ENCODE data around the gene SNRNP70.
A peak's percentile ranks its signal among the peaks of the same experiment; 100 is the strongest.
"Not testable (repeated sequence)": the region's sequence is repeated elsewhere in the genome, so short reads cannot be mapped to it uniquely, and the experiment has no call there.

SNRNP70 gene

GRCh38 chr19:49119411-49120324 lies 34.4 kb downstream of the SNRNP70 start, which contains the start of gene PPFIA3:
TSS of gene PPFIA3 (plus strand) at chr19:49119544. CDS start at chr19:49127874, 8,330 bp downstream.
- DNase-seq (ENCODE audit: low read depth, low spot score), result no peak

- DNase-seq (ENCODE audit: low read depth, low spot score), result no peak
These were observed 35.1 kb downstream of the SNRNP70 start for GRCh38 chr19:49120325-49120683.

GRCh38 chr19:49120868-49121267 lies 35.6 kb downstream of the SNRNP70 start:
- no peak for DNase-seq (ENCODE audit: low read depth, low spot score)

GRCh38 chr19:49121841-49122240 lies 36.6 kb downstream of the SNRNP70 start:
- not testable (repeated sequence) for DNase-seq (ENCODE audit: low read depth, low spot score)

- DNase-seq (ENCODE audit: low read depth, low spot score), result not testable (repeated sequence)
These were observed 38.0 kb downstream of the SNRNP70 start for GRCh38 chr19:49123285-49123684.

GRCh38 chr19:49125025-49125731 lies 39.9 kb downstream of the SNRNP70 start:
- no peak for DNase-seq (ENCODE audit: low read depth, low spot score)

- no peak for DNase-seq (ENCODE audit: low read depth, low spot score)
These were observed 41.3 kb downstream of the SNRNP70 start for GRCh38 chr19:49126575-49126974.

- not testable (repeated sequence) for DNase-seq (ENCODE audit: low read depth, low spot score)
These were observed 42.0 kb downstream of the SNRNP70 start for GRCh38 chr19:49127225-49127624.

- DNase-seq (ENCODE audit: low read depth, low spot score), result peak; percentile 88
These were observed 42.7 kb downstream of the SNRNP70 start for GRCh38 chr19:49127674-49128544.

GRCh38 chr19:49128545-49129237 lies 43.4 kb downstream of the SNRNP70 start:
- DNase-seq (ENCODE audit: low read depth, low spot score), result no peak

- no peak for DNase-seq (ENCODE audit: low read depth, low spot score)
These were observed 44.0 kb downstream of the SNRNP70 start for GRCh38 chr19:49129238-49129583.

GRCh38 chr19:49130325-49130724 lies 45.1 kb downstream of the SNRNP70 start:
- no peak for DNase-seq (ENCODE audit: low read depth, low spot score)

GRCh38 chr19:49132974-49133609 lies 47.8 kb downstream of the SNRNP70 start:
- DNase-seq (ENCODE audit: low read depth, low spot score), result no peak

GRCh38 chr19:49133621-49134454 lies 48.6 kb downstream of the SNRNP70 start:
- DNase-seq (ENCODE audit: low read depth, low spot score), result no peak

- DNase-seq (ENCODE audit: low read depth, low spot score), result no peak
These were observed 50.4 kb downstream of the SNRNP70 start for GRCh38 chr19:49135686-49136085.

- no peak for DNase-seq (ENCODE audit: low read depth, low spot score)
These were observed 51.5 kb downstream of the SNRNP70 start for GRCh38 chr19:49136771-49137171.

GRCh38 chr19:49140951-49141350 lies 55.7 kb downstream of the SNRNP70 start:
- DNase-seq (ENCODE audit: low read depth, low spot score), result no peak

- DNase-seq (ENCODE audit: low read depth, low spot score), result no peak
These were observed 56.1 kb downstream of the SNRNP70 start for GRCh38 chr19:49141352-49141751.

GRCh38 chr19:49142866-49143335 lies 57.6 kb downstream of the SNRNP70 start:
- DNase-seq (ENCODE audit: low read depth, low spot score), result peak; percentile 67

All from brain pericyte (primary cell).